DND-41 (cell line): ENCODE data around the gene QSOX2.

Experiments
- EZH2 ChIP-seq: IDR thresholded peaks from 3 replicates; pipeline ENCODE4 v1.6.1; 2012; ENCODE audit warnings: borderline replicate concordance, low read depth, mild to moderate bottlenecking, moderate library complexity, low read length, inconsistent platforms; ENCODE audit not compliant: severe bottlenecking
- TF ChIP-seq, protein P1 (sequence below): IDR thresholded peaks from 2 replicates; pipeline ENCODE4 v1.5.1; 2012; ENCODE audit warnings: borderline replicate concordance, low read length, moderate library complexity, mild to moderate bottlenecking; ENCODE audit not compliant: poor library complexity, severe bottlenecking; ENCODE audit errors: extremely low read depth

DNA sequence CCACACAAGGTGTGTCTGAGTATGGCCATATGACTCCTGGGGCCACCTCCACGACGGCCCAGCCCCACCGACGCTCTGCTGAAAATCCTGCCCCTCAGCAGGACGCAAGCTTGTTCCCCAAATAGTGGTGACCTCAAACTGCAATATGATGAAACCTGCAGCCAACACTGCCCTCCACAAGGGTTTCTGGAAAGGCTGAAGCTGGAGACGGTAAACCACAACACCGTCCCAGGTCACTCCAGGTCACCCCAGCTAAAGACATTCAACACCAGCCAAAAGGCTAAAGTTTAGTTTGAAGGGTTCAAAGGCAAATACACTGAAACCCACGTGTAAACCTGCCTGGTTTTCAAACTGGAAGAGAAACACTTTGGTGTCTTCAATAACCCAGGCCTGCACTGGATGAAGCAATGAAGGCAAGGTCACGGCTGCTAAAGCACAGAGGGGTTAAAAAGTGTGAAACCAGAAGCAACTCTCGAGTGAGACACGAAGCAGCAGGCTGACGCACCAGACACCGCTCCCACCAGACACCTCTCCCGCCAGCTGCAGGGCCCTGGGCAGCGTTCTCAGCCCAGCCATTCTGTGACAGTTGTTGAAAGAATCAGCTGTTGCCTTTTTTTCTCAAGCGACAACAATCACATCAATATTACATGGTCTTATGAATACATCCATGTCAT lies 38.9 kb downstream of the QSOX2 start:
- TF ChIP-seq, protein P1, sequence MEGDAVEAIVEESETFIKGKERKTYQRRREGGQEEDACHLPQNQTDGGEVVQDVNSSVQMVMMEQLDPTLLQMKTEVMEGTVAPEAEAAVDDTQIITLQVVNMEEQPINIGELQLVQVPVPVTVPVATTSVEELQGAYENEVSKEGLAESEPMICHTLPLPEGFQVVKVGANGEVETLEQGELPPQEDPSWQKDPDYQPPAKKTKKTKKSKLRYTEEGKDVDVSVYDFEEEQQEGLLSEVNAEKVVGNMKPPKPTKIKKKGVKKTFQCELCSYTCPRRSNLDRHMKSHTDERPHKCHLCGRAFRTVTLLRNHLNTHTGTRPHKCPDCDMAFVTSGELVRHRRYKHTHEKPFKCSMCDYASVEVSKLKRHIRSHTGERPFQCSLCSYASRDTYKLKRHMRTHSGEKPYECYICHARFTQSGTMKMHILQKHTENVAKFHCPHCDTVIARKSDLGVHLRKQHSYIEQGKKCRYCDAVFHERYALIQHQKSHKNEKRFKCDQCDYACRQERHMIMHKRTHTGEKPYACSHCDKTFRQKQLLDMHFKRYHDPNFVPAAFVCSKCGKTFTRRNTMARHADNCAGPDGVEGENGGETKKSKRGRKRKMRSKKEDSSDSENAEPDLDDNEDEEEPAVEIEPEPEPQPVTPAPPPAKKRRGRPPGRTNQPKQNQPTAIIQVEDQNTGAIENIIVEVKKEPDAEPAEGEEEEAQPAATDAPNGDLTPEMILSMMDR = no peak
- TF ChIP-seq EZH2 = no peak
